ENCODE data around the gene CFAP410.
"Not testable (repeated sequence)": the region's sequence is repeated elsewhere in the genome, so short reads cannot be mapped to it uniquely, and the experiment has no call there.

The CFAP410 gene

GRCh38 chr21:44349847-44350772 is 10.9 kb upstream of the CFAP410 start:
- DNase-seq = no peak

GRCh38 chr21:44349416-44349846 is 10.2 kb upstream of the CFAP410 start:
- DNase-seq = no peak

- no peak for DNase-seq
Measured at GRCh38 chr21:44348861-44349260, 9.7 kb upstream of the CFAP410 start.

- no peak for DNase-seq
Measured at GRCh38 chr21:44347911-44348451, 8.8 kb upstream of the CFAP410 start.

- DNase-seq = no peak
Measured at GRCh38 chr21:44345495-44345894, 6.3 kb upstream of the CFAP410 start.

GRCh38 chr21:44344541-44345183 is 5.5 kb upstream of the CFAP410 start:
- DNase-seq = no peak

GRCh38 chr21:44342981-44343380 is 3.8 kb upstream of the CFAP410 start:
- not testable (repeated sequence) for DNase-seq

GRCh38 chr21:44341726-44342458 is 2.7 kb upstream of the CFAP410 start:
- not testable (repeated sequence) for DNase-seq

GRCh38 chr21:44337941-44338895 is 972 bp downstream of the CFAP410 start:
- peak; percentile 35 to 63 for DNase-seq

- DNase-seq = no peak
Measured at GRCh38 chr21:44337449-44337848, 1.7 kb downstream of the CFAP410 start.

- DNase-seq = no peak
Measured at GRCh38 chr21:44335266-44336059, 3.7 kb downstream of the CFAP410 start.

GRCh38 chr21:44334329-44335030 is 4.7 kb downstream of the CFAP410 start:
- peak in 1 of 2 experiments; percentile 68 for DNase-seq

- DNase-seq = peak in 1 of 2 experiments; percentile 68
Measured at GRCh38 chr21:44333509-44334328, 5.5 kb downstream of the CFAP410 start.

- no peak for DNase-seq
Measured at GRCh38 chr21:44332965-44333364, 6.2 kb downstream of the CFAP410 start.

GRCh38 chr21:44332383-44332782 is 6.8 kb downstream of the CFAP410 start:
- DNase-seq = peak in 1 of 2 experiments; percentile 30

- no peak for DNase-seq
Measured at GRCh38 chr21:44331650-44332307, 7.4 kb downstream of the CFAP410 start.

- DNase-seq = no peak
Measured at GRCh38 chr21:44331209-44331608, 8.0 kb downstream of the CFAP410 start.

- DNase-seq = no peak
Measured at GRCh38 chr21:44330698-44331097, 8.5 kb downstream of the CFAP410 start.
